NCI-H2029 (cell line): ENCODE results near the gene ESPNL.
"Not testable (repeated sequence)": the region's sequence is repeated elsewhere in the genome, so short reads cannot be mapped to it uniquely, and the experiment has no call there.

Source experiments
- DNase-seq: peaks from one replicate; lab custom pipeline; 2025; lab: John Stamatoyannopoulos, UW

The ESPNL gene

DNA sequence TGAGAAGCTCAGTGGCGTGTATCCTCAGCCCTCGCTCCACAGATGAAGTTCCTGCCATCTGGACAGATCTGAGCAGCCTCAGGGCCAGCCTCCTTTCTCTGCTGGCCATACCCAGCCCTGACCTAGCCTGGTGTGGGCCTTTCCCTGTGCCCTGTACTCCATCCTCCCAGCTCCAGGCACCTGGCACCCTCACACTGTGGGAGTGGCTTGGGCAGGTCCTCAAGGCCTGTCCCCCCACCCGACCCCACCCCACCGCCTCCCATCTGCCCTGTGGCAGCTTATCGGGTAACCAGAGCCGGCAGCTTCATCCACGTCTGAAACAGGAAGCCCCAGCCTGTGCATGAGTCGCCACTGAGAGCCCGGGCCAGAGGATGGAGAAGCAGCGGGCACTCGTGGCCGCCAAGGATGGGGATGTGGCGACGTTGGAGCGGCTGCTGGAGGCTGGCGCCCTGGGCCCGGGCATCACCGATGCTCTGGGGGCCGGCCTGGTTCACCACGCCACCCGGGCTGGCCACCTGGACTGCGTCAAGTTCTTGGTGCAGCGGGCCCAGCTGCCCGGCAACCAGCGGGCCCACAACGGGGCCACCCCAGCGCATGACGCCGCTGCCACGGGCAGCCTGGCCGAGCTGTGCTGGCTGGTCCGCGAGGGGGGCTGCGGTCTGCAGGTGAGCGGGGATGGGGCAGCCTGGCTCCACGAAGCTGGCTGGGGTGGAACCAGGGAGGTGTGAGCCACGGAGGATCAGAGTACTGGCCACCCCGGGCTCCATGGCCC, at the start of gene ESPNL:
TSS of gene ESPNL (plus strand) at position 292 of the 772 bp plus-strand sequence. CDS start at position 372, 80 bp downstream.
- no peak for DNase-seq

DNA sequence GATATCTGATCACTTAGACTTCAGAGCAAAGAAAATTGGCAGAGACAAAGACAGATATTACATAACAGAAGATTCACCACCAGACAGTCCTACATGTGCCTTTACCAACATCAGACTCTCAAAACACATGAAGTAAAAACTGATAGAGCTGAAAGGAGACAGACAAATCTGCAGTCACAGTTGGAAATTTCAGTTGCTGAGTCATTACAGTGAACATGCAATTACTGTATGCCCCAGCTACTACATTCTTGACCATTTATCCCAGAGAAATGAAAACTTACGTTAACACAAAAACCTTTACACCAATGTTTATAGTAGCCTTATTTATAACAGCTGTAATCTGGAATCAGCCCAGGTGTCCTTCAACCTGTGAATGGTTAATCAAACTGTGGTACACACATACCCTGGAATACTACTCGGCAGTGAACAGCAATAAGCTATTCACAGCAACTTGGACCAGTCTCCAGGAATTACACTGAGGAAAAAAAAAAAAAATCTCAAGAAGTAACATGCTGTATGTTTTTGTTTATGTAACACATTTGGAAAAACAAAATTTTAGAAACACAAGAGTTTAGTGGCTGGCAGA, 46.9 kb upstream of the ESPNL start:
- DNase-seq, result no peak

- no peak for DNase-seq
Observed at GRCh38 chr2:238055841-238056240, 44.3 kb upstream of the ESPNL start.

GRCh38 chr2:238057696-238058575, 42.2 kb upstream of the ESPNL start:
- DNase-seq, result not testable (repeated sequence)

- DNase-seq, result no peak
Observed at GRCh38 chr2:238059505-238059904, 40.6 kb upstream of the ESPNL start.

GRCh38 chr2:238060096-238060541, 40.0 kb upstream of the ESPNL start:
- DNase-seq, result no peak

DNA sequence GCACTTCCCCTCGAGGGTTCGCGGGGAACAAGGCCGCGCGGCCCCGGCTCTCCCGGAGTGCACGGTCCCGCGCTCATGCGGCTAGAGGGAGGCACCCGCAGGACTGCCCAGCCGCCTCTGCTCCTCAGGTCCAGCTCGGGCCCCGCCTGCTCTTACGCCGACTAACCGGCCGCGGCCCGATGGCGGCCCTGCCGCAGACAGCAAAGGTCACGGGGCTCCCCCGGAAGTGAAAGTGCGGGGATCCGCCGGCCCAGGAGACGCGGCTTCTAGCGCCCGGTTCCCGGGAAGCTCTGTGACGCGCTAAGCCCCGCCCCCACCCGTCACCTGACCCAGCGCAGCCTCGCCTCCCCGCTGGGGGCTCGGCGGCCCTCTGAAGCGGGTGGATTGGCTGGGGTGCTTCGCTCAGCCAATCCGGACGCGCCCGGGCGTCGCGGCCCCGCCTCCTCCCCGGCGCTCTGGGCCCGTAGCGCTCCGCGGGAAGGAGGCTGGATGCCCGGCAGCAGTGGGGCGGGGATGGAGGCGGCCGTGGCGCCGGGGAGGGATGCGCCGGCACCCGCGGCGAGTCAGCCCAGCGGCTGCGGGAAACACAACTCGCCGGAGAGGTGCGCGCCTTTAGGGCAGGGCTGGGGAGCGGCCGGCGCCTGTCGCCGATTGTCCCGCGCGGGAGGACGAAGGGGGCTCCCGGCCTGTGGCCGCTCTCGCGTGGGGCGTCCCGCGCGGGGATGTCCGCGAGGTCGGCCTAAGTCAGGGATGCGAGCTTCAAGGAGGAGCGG, 39.4 kb upstream of the ESPNL start, which contains the start of gene SCLY:
TSS of gene SCLY (plus strand) at position 460 of the 773 bp plus-strand sequence. CDS start at position 514, 54 bp downstream.
- DNase-seq, result peak; percentile 94

DNA sequence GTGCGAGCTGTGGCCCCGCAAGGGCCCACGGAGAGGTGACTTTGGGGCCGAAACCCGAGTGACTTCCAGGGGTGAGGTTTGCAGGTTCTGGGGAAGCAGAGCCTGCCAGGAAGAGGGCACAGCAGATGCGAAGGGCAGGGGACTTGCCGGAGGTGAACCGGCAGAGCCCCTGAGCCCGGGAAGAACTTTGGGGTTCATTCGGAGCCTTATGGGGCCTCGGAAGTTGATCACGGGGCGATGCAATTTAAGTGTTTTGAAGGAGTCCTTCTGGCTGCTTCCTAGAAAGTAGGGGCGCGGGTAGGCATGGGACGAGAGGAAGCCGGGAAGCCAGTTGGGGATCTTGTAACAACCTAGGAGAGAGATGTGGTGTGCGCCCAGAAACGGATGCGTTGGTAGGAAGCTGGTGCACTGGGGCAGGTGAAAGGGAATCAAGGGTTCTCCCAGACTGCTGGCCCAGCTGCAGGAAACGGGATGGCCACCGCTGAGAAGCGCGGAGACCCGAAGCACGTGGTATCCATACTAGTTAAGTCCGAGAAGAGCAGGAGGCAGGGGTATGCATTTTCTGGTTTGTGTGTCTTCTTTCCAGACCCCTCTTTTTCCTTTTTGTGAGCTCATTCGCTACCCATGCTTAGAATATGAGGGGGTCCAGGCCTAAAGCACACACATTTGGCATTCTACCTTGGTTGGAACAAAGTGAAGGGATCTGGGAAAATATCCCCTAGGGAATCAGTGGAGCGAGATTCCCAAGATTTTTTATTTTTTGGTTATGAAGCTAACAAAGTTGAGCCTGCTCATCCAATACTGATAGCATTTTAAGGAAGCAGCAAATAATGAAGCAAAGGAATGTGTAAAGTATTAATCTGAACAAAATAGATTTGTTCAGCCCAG, 38.6 kb upstream of the ESPNL start:
- peak; percentile 5 for DNase-seq

- DNase-seq, result no peak
Observed at GRCh38 chr2:238063414-238064189, 36.5 kb upstream of the ESPNL start.

DNA sequence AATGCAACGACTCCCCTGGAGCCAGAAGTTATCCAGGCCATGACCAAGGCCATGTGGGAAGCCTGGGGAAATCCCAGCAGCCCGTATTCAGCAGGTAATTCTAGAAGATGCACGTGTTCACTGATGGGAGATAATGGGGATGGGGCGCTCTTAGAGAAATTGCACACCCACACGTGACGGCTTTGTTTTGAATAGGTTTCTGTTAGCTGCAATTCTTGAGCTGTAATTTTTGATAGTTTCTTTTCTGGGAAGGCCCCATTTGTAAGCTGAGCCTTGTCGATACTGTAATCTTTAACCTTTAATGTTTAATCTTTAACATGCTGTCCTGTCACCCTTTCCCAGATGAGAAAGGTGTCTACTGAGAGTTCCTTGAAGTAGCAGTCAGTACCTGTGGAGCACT, 35.8 kb upstream of the ESPNL start:
- no peak for DNase-seq

- DNase-seq, result no peak
Observed at GRCh38 chr2:238065071-238065846, 34.9 kb upstream of the ESPNL start.

DNA sequence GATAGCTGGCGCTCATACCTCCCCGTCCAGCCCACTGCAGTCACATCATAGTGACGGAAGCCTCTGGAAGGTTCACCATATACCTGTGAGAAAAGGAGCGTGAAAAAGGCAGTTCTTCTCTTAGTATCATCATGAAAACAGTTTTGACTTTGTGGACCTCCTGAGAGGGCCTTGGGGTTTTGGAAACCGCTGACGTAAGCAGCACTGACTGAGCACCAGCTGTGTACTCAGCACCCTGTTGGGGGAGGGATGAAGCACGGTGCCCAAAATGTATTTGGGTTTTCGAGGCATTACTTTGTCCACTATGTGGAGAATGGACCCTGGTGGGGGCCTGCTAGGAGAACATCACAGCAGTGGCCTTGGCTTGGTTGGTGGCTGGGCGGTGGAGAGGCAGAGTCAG, 33.9 kb upstream of the ESPNL start:
- no peak for DNase-seq

DNA sequence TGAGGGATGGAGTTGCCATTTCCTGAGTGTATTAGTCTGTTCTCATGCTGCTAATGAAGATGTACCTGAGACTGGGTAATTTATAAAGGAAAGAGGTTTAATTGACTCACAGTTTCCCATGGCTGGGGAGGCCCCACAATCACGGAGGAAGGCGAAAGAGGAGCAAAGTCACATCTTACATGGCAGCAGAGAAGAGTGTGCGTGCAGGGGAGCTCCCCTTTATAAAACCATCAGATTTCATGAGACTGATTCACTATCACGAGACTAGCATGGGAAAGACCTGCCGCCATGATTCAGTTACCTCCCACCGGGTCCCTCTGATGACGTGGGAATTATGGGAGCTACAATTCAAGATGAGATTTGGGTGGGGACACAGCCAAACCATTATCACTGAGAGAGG, 33.4 kb upstream of the ESPNL start:
- DNase-seq, result not testable (repeated sequence)

- no peak for DNase-seq
Observed at GRCh38 chr2:238067939-238068338, 32.2 kb upstream of the ESPNL start.

DNA sequence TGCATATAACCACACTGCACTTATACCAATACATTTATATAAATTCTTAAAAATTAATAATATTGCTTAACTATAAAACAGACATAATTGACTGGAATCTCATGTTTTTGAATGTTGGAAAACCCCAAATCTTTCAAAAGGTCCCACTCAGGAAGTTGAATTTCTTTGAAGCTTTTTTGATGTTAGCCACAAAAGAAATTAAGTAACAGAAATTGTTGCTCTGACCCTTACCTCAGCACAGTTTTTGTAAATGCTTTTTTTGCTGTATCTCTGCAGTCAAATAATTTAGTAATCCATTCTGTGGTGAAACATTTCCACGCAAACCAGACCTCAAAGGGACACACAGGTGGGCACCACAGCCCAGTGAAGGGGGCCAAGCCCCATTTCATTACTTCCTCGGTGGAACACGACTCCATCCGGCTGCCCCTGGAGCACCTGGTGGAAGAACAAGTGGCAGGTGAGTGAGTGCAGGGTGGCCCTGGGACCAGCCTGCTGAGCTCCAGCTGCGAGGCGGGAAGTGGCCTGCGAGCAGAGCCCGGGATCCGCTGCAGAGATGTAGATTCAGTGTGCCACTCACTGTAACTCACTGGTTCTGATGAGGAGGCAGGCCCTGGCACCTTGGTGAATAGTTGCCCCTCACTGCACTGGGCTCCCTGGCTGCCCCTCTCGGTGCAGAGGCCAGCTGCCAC, 31.0 kb upstream of the ESPNL start:
- DNase-seq, result no peak

DNA sequence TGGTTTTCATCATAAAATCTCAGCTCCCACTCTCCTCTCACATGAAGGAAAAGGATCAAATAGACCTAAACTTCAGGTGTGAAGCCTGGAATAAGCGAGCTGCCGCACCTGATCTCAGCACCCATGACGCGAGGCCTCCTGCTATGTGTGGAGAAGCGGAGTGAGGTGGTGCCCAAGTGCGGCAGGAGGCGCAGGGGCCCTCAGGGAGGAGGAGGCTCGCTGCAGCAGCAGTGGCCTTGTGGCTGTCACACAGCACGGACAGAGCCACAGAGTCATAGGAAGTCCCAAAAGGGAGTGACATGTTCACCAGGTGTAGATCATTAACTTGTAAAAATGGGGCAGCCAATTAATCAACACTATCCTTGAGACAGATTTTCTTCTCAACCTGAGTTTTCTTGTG, 30.3 kb upstream of the ESPNL start:
- no peak for DNase-seq

GRCh38 chr2:238075397-238075796, 24.7 kb upstream of the ESPNL start:
- no peak for DNase-seq

DNA sequence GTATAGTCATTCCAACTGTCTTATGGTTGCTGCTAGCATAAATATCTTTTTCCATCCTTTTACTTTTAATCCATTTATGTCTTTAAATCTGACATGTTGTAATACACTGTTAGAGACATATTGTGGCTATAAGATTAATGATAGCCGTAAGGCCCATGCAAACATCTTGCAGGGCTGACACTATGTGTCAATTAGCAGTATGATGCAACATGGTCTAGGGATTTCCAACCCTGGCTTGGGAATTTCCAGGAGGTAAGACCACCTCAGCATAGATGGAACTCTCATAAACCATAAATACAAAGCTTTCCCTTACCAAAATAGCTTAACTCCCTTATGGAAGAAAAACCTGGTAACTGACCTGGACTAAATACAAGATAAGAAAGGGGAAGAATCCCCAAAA, 22.8 kb upstream of the ESPNL start:
- no peak for DNase-seq
